HG02642 (cell line): ENCODE results near the gene UHMK1.

Experiments used
- ATAC-seq: cut with Tn5 transposase; IDR thresholded peaks from one replicate; pipeline ENCODE4 v1.9.1; 2021; ENCODE audit warnings: mild to moderate bottlenecking; ENCODE audit not compliant: unreplicated experiment, poor library complexity

The UHMK1 gene

DNA sequence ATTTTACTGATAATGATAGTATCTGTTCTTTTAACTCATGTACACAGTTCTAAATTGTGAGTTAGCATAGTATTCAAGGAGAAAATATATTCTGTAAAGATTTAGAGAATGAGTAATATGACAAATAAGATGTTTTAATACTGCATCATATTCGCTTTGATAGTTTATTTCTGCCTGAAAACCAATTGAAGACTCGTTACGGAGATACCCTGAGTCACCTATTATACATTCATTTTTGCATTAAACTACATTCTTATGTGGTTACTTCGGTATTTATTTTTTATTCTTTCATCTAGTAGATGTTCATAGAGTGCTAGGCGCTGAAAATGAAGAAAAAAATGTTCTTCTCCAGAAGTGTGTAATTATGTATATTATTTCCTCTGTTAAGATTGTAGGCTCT lies 5.3 kb downstream of the UHMK1 start:
- ATAC-seq: no peak

GRCh38 chr1:162527314-162527713 lies 29.7 kb downstream of the UHMK1 start:
- no peak for ATAC-seq

- peak; percentile 95 for ATAC-seq
These were observed 32.8 kb downstream of the UHMK1 start for GRCh38 chr1:162530307-162530987.

- ATAC-seq: no peak
These were observed 33.3 kb downstream of the UHMK1 start for GRCh38 chr1:162530988-162531319.

GRCh38 chr1:162535501-162535900 lies 37.9 kb downstream of the UHMK1 start:
- no peak for ATAC-seq

DNA sequence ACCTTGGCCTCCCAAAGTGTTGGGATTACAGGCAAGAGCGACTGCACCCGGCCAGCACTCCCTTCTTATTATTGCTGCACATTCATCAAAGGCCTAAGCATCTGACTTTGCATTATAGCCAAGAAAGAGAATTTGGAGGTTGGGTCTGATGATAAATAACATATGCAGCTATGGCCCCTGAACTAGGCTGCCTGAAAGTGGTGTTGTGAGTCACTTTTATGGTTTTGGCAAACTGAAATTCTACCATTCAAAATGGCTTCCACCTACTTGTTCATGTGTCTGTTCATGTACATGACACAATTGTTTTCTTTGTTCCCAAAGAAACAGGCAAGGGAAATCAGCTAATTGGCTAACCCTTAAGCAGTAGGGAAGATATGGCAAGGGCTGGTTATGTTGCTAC lies 38.9 kb downstream of the UHMK1 start:
- ATAC-seq: no peak

DNA sequence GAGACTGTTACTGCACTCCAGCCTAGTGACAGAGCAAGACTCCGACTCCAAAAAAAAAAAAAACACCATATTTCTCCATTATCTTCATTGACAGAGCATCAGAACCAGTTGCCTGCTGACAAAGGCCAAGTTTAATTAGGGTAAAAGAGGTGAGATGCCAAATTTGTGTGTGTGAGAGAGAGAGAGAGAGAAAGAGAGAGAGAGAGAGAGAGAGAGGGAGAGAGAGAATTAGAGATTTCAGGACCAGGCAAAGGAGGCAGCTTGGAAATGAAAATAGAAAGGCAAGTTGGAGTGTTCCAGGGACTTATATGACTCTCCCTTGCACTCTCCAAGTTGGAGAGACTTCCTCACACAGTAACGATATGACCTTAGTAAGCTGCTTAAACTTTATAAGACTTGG lies 39.6 kb downstream of the UHMK1 start:
- no peak for ATAC-seq

- ATAC-seq: no peak
These were observed 41.3 kb downstream of the UHMK1 start for GRCh38 chr1:162538815-162539431.

GRCh38 chr1:162541619-162542141 lies 44.1 kb downstream of the UHMK1 start:
- ATAC-seq: no peak

DNA sequence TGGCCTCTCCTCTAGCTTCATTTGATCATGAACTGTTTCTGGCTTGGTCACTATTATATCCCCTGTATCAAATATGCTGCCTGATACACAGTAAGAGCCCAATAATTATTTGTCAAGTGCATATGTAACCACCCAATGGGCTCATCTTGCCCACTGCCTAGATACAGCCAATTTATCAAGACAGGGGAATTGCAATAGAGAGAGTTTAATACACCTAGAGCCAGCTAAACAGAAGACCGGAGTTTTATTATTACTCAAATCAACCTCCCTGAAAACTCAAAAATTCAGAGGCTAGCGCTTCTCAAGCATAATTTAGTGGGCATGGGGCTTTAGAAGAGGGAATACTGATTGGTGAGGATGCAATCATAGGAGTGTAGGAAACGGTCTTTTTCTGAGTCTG lies 45.6 kb downstream of the UHMK1 start:
- no peak for ATAC-seq

DNA sequence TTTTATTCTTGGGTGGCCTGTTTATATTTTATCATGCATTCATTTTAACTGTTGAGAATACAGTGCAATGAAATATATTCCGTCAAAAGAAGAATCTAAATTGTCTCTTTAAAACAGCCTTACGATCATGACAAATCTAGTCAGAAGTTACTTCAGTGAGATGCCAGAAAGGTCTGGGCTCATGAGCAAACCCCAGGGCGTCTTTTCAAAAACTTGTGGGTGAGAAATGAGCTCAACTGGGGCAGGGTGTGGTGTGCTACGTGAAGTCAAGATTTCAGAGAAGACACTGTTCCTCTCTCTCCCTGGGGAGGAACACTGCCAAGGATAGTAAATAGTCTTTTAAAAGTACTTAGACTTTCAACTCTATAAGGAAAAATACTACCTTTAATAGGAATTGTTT lies 50.6 kb downstream of the UHMK1 start:
- ATAC-seq: no peak

GRCh38 chr1:162549001-162549400 lies 51.4 kb downstream of the UHMK1 start:
- ATAC-seq: no peak

GRCh38 chr1:162550925-162551324 lies 53.3 kb downstream of the UHMK1 start:
- ATAC-seq: no peak

- no peak for ATAC-seq
These were observed 54.5 kb downstream of the UHMK1 start for GRCh38 chr1:162551969-162552683.

DNA sequence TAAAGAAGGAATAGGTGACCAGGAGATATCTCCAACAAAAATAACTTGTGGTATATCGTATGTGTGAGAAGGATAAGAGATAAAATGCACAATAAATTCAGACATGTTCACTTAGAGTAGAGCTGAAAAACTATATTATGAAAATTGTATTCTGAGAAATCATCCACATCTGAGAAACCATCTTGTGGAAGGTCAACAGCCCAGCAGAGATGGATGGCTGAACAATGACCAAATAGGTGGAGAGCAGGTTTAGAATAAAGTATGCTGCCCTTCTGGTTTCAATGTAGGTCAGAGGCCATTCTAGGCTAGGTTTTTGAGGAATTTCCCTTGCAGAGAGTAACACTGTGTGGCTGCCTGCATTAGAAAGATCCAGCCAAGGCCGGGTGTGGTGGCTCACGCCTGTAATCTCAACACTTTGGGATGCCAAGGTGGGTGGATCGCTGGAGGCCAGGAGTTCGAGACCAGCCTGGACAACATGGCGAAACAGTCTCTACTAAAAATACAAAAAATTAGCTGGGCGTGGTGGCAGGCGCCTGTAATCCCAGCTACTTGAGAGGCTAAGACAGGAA lies 55.1 kb downstream of the UHMK1 start:
- ATAC-seq: no peak

- ATAC-seq: no peak
These were observed 56.6 kb downstream of the UHMK1 start for GRCh38 chr1:162554258-162554657.

DNA sequence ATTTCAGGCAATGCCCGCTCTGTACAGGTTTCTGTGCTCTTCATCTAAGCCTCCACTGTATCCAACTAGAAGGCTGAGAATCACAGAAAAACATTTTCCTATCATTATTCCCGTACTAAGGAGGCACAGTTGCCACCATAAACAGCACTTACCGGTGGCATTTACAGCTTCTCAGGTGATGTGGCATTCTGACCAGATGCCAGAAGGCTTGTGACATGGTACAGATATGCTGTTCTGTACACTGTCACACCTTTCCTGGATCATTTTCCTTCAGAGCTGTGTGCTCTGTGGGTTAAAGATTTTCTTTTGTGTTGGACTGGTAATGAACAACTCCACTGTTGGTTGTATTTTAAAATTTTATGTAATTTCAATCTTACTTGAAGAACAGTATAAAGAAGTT lies 59.9 kb downstream of the UHMK1 start:
- no peak for ATAC-seq

DNA sequence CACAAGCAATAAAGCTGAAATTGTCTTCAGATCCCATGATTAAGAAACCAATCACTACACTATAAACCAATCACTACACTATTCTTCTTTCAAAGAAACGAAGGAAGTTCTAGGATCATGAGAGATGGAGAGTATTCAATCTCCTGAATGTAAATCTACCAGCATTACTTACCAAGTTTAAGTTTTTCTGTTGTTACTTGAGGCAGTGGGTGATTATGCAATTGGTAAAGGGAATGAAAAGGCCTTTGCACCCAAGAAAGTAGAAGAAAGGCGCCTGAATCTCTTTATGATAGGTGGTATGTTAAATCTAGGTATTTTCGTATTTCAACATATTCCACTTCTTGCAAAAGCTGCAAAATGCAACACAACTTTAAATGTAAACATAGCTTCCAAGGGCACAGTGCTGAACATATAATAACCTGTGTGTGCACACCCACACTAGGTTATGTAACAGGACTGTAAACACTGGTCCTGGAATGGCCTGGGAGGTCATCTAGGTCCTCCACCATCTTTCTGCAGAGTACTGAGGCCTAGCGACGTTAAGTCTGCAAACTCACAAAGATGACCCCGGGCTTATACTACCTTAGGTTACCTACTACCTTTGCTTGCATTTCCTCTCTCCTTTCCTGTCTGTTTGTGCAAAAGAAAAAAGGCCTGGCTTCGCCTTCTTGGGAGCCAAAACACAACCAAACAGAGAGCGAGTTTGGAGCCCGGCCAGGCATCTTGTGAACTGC lies 62.9 kb downstream of the UHMK1 start:
- no peak for ATAC-seq

DNA sequence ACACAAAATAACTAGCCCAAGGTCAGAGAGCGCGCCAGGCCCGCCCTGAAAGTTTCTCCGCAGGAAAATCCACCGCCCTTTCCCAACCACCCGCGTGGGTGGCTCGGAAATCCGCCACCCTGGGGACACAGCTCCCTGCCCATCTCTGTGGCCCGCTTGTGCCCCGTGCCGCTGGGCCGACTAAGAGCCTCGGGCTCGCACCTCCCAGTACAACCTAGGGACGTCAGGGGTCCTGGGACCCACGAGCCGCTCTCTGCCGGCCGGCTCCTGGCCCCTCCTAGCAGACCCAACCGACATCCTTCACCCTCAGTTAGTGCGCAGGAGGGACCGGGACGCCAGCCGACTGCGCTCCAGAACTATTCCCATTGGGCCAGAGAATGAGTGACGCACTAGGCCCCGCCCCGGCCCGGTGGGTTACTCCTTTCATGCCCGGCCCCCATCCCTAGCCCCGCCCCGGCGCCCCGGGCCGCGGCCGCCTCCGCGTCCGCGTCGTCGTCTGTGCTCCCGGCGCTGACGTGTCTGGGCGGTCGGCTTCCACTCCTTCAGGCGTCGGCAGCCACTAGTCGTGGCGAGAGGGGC lies 63.5 kb downstream of the UHMK1 start:
- ATAC-seq: peak; percentile 95
